Measurements from ENCODE around the gene ARHGEF9.
"Not testable (repeated sequence)": the region's sequence is repeated elsewhere in the genome, so short reads cannot be mapped to it uniquely, and the experiment has no call there.

ARHGEF9 gene

DNA sequence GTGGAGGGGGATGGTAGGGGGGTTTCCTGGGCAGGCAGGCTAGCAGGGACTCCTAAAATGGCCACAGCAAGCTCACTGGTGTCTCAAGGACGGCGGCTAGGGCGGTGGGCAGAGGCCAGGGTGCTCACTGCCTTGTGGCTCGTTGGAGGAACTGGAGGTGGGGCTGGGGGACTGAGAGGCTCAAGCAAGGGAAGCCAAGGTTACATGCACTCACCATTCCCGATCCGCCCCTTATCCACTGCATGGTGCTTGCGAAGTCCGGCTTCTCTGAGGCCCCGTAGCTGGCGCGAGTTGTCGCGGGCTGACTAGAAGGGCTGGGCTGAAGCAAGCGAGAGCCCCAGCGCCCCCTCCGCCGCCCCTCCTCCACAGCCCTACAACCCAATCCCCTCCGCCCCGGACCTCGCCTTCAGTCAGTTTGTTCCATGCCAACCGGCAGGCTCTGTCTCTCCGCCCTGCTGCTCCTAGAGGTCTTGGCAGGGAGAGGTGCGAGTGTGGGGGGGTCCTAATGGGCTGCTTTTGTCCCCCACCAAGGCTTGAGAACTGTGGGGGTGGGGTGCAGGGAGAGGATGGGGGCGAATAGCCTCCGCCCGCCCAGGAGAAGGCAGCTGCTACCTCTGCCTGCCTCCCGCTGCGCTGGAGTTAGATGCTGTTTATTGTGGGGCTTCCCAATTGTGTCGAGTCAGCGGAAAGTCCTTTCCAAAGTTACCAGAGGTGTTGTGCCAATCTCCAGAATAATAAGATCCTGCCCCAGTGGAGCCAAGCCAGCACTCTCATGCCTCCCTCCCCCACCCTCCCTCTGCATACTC, at the start of gene ARHGEF9:
TSS of gene ARHGEF9 (minus strand) at position 313 of the 806 bp plus-strand sequence. CDS start at position 244, 69 bp downstream.
- DNase-seq = no peak

DNA sequence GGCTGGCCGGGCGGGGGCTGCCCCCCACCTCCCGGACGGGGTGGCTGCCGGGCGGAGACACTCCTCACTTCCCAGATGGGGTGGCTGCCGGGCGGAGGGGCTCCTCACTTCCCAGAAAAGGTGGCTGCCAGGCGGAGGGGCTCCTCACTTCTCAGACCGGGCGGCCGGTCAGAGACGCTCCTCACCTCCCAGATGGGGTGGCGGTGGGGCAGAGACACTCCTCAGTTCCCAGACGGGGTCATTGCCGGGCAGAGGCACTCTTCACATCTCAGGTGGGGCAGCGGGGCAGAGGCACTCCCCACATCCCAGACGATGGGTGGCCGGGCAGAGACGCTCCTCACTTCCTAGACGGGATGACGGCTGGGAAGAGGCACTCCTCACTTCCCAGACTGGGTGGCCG, 40.4 kb upstream of the ARHGEF9 start:
- not testable (repeated sequence) for DNase-seq

DNA sequence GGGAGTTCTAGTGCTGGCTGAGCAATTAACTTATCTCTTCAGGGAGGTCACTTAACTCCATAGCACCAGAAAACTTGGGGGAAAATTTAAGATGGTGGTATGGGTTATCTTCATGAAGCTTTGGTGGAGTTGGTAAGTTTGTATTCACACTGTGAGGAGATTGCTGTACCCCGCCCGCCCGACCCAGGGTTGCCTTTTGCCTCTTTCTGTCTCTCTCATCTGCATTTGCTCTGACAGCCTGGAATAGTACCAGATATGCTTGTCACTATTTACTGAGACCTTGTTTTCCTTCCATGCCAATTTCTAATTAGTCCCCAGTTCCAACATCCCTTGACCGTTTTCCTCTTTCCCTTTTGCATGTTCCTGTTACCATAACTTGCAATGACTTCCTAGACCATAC, 33.1 kb upstream of the ARHGEF9 start:
- no peak for DNase-seq

DNA sequence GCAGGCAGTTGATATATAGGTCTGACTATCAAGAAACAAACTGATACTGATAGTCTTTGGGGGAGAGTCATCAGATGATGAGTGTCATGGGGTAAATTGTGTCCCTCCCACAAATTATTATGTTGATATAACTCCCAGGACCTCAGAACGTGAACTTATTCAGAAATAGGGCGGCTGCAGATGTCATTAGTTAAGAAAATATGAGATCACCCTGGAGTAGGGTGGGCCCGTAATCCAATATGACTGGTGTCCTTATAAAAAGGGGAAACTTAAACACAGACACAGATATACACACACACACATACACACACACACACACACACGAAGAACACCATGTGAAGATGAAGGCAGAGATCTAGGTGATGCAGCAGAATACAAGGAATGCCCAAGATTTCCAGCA, 32.7 kb upstream of the ARHGEF9 start:
- no peak for DNase-seq

DNA sequence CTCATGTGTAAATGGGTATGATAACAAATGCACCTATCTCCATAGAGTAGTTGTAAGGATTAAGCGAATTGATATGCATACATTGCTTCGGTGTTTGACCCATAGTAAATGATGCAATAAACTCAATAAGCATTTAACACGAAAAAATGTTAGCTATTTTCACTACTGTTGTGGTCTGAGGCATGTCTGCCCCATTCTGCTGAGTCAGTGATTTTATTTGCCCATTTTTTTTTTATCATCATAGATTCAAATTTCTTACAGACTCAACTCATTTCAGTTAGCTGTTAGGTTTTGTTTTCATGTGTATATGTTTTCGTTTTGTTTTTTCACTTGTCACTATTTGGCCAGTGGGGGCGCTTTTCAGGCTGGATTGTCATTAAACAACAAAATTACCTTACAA, 27.8 kb upstream of the ARHGEF9 start:
- DNase-seq = no peak

- DNase-seq = no peak
These were observed 25.7 kb upstream of the ARHGEF9 start for GRCh38 chrX:63810746-63811145.

DNA sequence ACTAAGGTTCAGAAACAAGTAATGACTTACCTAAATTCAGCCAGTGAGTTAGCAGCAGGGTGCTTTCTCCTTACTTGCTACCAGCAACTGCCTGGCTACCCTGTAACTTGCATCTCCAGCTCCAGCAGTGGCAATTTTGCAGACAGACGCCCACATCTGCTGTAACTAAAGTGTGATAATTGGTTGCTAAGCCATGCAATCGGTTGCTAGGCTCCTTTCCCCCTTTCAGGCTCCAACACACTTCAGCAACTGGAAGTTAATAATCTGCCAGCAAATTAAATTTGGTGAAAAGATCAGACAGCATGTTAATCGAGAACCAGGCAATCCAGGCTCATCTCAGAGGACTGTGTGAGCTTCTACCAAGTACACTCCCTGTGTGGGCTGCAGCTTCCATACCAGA, 24.2 kb upstream of the ARHGEF9 start:
- no peak for DNase-seq

DNA sequence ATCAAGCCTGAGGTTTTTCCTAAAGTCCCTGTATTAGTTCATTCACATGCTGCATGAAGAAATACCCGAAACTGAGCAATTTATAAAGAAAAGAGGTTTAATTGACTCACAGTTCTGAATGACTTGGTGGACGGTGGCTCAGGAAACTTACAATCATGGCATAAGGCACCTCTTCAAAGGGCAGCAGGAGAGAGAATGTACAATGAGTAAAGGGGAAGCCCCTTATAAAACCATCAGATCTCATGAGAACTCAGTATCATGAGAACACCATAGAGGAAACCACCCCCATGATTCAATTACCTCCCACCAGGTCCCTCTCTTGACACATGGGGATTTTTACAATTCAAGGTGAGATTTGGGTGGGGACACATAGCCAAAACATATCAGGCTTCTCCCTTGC, 10.4 kb upstream of the ARHGEF9 start:
- DNase-seq = not testable (repeated sequence)

DNA sequence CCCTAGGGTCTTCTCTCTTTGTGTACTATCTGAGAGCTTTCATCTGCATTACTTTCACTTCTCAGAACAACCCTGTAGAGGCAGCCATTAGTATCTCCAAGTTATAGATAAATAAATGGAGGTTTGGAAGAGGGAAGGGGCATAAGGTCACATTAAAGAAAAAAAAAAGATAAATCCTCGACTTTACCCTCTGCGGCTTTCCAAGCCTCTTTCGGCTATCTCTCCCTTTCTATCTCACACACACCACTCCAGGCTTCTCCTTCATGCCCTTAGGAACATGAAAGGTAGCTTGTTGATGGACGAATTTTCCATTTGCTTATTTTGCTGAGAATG, 660 bp upstream of the ARHGEF9 start:
- no peak for DNase-seq

DNA sequence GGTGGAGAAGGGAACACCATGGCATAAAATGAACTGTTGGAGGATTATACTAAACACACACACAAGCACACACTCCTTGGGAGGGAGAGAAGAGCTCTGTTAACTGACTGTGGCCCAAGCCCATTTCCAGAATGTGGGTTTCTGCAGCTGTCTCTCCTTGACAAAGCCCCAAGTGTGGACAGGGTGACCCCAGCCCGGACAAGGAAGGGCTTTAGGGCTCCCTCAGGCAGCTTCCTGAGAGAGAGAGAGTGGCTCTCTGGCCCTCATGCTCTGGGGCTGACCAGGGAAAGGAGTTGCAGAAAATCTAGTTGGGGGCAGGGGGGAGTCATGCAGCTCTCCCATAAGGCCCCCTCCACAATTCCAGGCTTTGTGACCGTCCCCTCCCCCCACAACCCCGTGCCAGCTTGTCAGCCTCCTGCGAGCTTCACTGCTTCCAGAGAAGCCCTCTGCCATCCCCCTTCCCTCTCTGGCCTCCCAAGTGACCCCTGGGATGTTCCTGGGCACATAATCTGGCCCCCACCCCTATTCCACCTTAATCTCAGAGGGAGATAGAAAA, 590 bp downstream of the ARHGEF9 start:
- no peak for DNase-seq

- DNase-seq = no peak
These were observed 2.5 kb downstream of the ARHGEF9 start for GRCh38 chrX:63782515-63782914.

DNA sequence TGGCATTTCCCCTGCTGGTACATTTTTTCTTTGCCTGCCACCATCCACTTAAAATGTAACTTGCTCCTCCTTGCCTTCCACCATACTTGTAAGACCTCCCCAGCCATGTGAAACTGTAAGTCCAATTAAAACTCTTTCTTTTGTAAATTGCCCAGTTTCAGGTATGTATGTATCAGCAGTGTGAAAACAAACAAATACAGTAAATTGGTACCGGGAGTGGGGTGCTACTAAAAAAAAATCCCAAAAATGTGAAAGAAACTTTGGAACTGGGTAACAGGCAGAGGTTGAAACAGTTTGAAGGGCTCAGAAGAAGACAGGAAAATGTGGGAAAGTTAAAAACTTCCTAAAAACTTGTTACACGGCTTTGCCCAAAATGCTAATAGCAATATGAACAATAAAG, 16.3 kb downstream of the ARHGEF9 start:
- DNase-seq = no peak

DNA sequence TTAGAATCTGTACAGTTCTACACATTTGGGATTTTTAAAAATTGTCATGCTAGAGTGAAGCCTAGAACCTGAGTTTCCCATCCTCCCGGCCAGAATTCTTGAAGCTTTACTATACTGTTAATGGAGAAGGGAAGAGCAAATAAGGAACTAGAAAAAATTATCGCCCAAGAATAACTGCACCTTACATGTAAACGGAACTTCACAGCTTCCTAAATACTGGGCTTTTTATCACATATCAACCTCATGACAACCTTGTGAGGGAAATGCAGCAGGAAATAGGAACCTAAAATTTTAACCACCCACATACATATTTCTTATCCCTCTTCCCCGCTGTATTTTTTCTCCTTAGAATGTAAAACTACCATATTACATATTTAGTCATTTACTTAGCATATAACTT, 19.3 kb downstream of the ARHGEF9 start:
- DNase-seq = no peak

GRCh38 chrX:63764946-63765345, 20.1 kb downstream of the ARHGEF9 start:
- DNase-seq = no peak

DNA sequence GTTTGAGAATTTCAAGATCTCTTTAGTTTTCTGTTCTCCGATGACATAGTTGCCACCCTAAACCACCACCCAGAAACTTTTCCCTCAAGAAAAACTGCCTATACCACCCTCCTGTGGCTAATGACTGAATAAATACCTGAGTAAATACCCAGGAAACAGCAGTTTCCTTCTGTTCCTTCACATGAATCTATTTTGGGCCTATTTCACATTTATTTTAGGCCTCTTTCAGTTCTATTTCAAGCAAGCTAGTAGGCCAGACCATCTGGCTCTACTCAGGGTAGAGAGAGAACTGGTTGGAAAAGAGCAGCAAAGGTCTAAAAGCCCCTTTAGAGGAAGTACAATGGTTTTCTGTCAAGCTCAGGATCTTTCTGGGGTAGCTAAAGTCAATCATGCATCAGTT, 23.4 kb downstream of the ARHGEF9 start:
- DNase-seq = no peak

- no peak for DNase-seq
These were observed 27.0 kb downstream of the ARHGEF9 start for GRCh38 chrX:63758011-63758410.

DNA sequence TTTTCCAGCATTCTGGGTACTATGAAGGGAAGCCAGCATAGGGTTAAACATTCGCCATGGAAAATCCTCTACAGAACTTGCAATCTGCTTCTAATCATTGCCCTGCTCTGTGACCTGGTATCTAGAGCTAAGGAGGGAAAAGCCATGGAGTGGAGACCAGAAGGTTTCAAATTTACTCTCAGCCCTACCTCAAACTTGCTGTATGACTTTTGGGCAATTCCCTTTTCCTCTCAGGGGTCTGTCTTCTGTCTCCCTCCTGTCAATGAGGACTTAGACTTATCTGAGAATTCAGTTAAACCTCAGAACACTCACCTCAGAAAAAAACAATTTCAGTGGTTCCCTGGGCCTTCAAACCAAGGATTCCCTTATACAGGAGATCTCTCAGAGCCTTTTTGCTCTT, 29.1 kb downstream of the ARHGEF9 start:
- DNase-seq = no peak

DNA sequence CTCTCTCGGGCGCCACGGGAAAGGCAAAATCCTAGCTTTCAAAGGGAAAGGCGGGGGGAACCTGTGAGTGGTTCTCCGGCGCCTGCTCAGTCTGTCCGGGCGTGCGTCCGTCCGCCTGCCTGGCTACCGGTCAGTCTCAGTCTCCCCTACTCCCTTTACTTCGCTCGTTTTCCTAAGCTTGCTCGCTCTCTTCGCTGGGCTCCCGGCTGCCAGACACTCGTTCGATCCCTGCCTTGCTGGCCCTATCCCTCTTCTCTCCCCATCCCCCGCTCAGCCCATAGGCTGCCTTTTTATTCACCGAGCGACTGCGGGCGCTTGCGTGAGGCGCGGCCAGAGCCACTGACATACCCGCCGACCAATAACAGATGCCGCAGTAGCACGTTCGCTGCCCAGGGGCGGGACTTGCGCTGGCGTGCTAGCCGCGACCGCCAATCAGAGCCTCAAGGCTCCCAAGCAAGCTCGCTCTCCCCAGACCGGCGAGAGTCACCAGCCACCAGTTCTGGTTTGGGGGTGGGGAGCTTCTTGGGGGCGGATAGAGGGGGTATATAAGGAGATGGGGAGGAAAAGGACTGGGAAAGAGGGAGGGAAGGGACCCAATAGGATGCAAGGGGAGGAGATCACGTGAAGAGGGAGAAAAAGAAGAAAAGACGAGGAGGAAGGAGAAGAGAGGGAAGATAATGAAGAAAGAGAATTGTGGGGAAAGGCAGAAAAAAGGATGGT, 30.0 kb downstream of the ARHGEF9 start:
- DNase-seq = no peak

DNA sequence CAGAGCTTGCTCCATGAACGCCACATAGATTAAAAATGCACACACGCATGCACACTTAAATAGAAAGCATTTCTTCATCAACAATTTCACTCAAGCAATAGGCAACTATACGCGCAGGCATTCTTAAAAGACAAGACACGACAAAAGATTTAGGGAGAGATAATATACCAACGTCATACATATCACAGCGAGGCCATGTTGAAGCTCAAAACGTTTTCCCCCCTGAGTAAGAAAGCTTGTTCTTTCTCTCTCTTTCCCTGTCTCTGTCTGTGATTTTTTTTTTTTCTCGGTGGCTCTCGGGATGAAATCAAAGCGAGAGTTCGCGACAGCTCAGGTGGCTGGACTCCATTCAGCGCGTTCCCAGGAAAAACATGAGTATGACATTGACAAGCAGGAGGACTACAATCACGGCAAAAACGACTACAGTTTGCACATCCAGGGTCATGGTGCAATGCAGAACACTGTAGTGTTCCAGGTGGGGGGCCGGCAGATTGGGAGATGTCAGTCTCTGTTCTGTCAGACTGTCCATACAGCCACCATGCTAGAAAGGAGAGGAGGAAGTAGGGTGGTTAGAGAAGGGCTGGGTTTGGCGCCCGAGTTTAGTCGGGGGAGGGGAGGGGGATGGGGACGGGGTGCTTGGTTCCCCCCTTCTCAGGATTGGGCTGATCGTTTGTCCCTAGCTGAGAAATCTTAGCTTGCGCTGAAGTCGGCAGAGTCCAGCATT, 30.7 kb downstream of the ARHGEF9 start:
- DNase-seq = no peak

DNA sequence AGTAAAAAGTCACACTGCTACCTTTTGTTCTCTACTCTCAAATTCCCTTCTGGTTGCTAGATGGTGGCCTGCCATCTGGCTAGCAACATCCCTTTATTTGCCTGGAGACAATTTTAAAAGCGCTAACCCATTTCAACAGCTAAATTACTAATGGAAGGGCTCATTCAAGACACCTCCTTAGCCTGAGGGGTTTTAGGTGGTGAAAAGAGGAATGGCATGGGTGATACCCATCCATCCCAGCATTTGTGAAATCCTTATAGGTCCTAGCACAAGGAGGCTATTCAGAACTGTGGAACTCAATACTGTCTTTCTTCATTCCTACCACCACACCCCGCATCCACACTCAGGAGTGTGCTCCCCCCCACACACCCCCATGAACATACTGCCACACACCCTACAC, 33.5 kb downstream of the ARHGEF9 start:
- no peak for DNase-seq

DNA sequence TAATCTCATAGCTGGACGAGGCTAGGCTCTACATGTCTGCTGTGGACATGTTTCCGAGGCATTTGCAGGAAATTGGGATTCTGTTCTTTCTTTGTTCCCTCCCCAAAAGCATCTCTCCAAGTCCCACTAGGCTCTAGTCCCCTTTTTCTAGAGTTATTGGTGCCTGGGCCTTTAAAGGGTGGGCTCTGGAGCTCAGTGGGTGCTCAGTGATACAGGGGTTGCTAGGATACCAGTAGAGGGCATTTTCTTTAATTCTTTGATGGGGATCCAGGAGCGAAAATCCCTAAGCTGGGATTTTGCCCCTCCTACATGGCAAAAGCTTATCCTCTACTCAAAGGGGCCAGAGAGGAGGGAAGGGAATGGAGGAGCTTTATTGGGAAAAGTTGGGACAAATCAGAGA, 34.2 kb downstream of the ARHGEF9 start:
- DNase-seq = no peak

- DNase-seq = no peak
These were observed 37.7 kb downstream of the ARHGEF9 start for GRCh38 chrX:63747331-63747730.

GRCh38 chrX:63746715-63747114, 38.3 kb downstream of the ARHGEF9 start:
- no peak for DNase-seq

GRCh38 chrX:63746278-63746677, 38.7 kb downstream of the ARHGEF9 start:
- no peak for DNase-seq

Measured in NCI-H69 (cell line).